Islet precursor cell (in vitro differentiated cells): ENCODE results near the gene GPRIN3.

Experiments used
- DNase-seq: peaks from one replicate; pipeline ENCODE4 v3.0.0-alpha.2; 2018

Gene GPRIN3

GRCh38 chr4:89253935-89254334, 53.7 kb downstream of the GPRIN3 start:
- DNase-seq, result no peak

- DNase-seq, result no peak
Observed at GRCh38 chr4:89253311-89253710, 54.3 kb downstream of the GPRIN3 start.

GRCh38 chr4:89251396-89251795, 56.2 kb downstream of the GPRIN3 start:
- DNase-seq, result no peak

GRCh38 chr4:89249716-89250361, 57.8 kb downstream of the GPRIN3 start:
- no peak for DNase-seq

- DNase-seq, result no peak
Observed at GRCh38 chr4:89249313-89249712, 58.3 kb downstream of the GPRIN3 start.

GRCh38 chr4:89248879-89249281, 58.7 kb downstream of the GPRIN3 start:
- DNase-seq, result no peak

GRCh38 chr4:89247951-89248350, 59.6 kb downstream of the GPRIN3 start:
- DNase-seq, result no peak

- DNase-seq, result no peak
Observed at GRCh38 chr4:89245459-89245858, 62.1 kb downstream of the GPRIN3 start.

- no peak for DNase-seq
Observed at GRCh38 chr4:89243733-89244252, 63.8 kb downstream of the GPRIN3 start.

- DNase-seq, result no peak
Observed at GRCh38 chr4:89242864-89243732, 64.5 kb downstream of the GPRIN3 start.

GRCh38 chr4:89242216-89242615, 65.4 kb downstream of the GPRIN3 start:
- DNase-seq, result no peak

- DNase-seq, result no peak
Observed at GRCh38 chr4:89230271-89230670, 77.3 kb downstream of the GPRIN3 start.

- DNase-seq, result peak; percentile 90
Observed at GRCh38 chr4:89226665-89227574, 80.7 kb downstream of the GPRIN3 start.

- DNase-seq, result no peak
Observed at GRCh38 chr4:89222170-89222569, 85.4 kb downstream of the GPRIN3 start.

GRCh38 chr4:89221167-89221867, 86.3 kb downstream of the GPRIN3 start:
- DNase-seq, result no peak

- no peak for DNase-seq
Observed at GRCh38 chr4:89218587-89218986, 89.0 kb downstream of the GPRIN3 start.

GRCh38 chr4:89217604-89218003, 90.0 kb downstream of the GPRIN3 start:
- DNase-seq, result no peak

- DNase-seq, result no peak
Observed at GRCh38 chr4:89216866-89217265, 90.7 kb downstream of the GPRIN3 start.

GRCh38 chr4:89216422-89216821, 91.2 kb downstream of the GPRIN3 start:
- no peak for DNase-seq

GRCh38 chr4:89215736-89216135, 91.9 kb downstream of the GPRIN3 start:
- no peak for DNase-seq

GRCh38 chr4:89214308-89214707, 93.3 kb downstream of the GPRIN3 start:
- DNase-seq, result no peak

GRCh38 chr4:89213382-89213701, 94.3 kb downstream of the GPRIN3 start:
- no peak for DNase-seq
